ENCODE data around the gene SFXN2. TPM values are rescaled to one million over a fixed set of nuclear protein-coding genes. Genes with fewer than 3 reads are reported as not detected.
"Not testable (repeated sequence)": the region's sequence is repeated elsewhere in the genome, so short reads cannot be mapped to it uniquely, and the experiment has no call there.

The SFXN2 gene
- total RNA-seq, 1 experiment from 2014 or later: 11.6 TPM

GRCh38 chr10:102720775-102721301, 6.4 kb downstream of the SFXN2 start:
- H3K27me3 ChIP-seq (ENCODE audit: control insufficient read depth, insufficient read depth, low read length): no peaks in the 10 kb centered on the region
- peaks cover 9% of the 10 kb centered on the region for H3K36me3 ChIP-seq (replicated peaks; ENCODE audit: control insufficient read depth, insufficient read depth, low read length)
- H3K4me3 ChIP-seq (ENCODE audit: insufficient read depth, low read depth, low read length): no peak overlapping the region
- no peak for DNase-seq

GRCh38 chr10:102721954-102722353, 7.5 kb downstream of the SFXN2 start:
- no peak for DNase-seq
- Histone ChIP-seq H3K27me3 (ENCODE audit: control insufficient read depth, insufficient read depth, low read length) (no peaks in the 10 kb centered on the region), H3K4me3 (ENCODE audit: insufficient read depth, low read depth, low read length) (no peak overlapping the region), H3K36me3 (replicated peaks; ENCODE audit: control insufficient read depth, insufficient read depth, low read length) (peaks cover 8% of the 10 kb centered on the region)

- no peaks in the 10 kb centered on the region for H3K27me3 ChIP-seq (ENCODE audit: control insufficient read depth, insufficient read depth, low read length)
Observed at GRCh38 chr10:102723989-102724388, 9.6 kb downstream of the SFXN2 start.

DNA sequence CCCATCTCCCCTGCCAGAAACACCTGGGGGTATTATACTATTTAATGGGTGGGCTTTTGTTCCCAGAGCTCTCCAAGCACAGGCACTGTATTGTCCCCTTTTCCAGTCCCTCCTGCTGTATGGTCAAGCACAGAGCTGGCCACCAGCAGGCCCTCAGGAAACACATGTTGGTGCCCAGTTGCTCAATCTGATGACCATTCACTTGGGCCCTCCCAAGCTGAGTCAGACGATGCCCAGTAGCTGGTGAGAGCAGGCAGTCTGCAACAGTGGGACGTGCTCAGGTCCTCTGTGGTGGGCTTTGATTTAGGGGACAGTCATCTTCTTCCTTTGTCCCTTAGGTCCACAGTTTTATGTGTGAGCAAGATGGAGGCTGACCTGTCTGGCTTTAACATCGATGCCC, 11.8 kb downstream of the SFXN2 start:
- Histone ChIP-seq H3K4me3 (ENCODE audit: insufficient read depth, low read depth, low read length) (no peak overlapping the region), H3K36me3 (replicated peaks; ENCODE audit: control insufficient read depth, insufficient read depth, low read length) (peaks cover 21% of the 10 kb centered on the region), H3K27me3 (ENCODE audit: control insufficient read depth, insufficient read depth, low read length) (no peaks in the 10 kb centered on the region)
- DNase-seq: no peak

More at GRCh38 chr10:102723989-102724388, 9.6 kb downstream of the SFXN2 start:
- Histone ChIP-seq H3K36me3 (replicated peaks; ENCODE audit: control insufficient read depth, insufficient read depth, low read length) (peaks cover 14% of the 10 kb centered on the region), H3K4me3 (ENCODE audit: insufficient read depth, low read depth, low read length) (no peak overlapping the region)
- no peak for DNase-seq

DNA sequence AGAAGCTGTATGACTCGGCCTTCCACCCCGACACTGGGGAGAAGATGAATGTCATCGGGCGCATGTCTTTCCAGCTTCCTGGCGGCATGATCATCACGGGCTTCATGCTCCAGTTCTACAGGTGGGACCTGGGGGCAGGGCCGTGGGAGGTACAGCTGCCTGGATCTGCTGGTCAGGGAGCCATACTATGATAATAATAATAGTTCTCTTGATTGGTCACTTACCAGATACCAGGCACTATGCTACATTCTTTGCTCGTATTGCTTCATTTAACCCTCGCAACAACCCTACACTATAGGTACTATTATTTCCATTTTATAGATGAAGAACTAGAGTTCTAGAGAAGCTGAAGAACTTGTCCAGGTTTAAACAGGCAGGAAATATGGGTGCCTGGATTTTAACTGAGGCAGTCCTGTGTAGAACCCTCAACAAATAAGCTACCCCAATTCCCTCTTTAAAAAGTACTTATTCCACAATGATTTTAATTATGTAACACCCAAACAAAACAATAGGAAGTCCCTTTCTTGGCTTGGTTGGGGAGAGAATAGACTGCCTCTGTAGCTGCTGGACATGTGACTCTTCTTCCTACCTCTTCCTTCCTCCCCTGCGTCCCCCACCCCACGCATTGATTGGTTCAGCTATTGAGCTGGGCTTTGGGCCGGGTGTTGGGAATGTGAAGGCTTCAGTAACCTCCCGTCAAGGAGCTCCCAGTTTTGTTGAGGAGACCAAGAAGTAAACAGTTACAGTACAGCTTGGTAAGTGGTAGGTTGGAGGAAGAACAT, 12.8 kb downstream of the SFXN2 start:
- no peaks in the 10 kb centered on the region for H3K27me3 ChIP-seq (ENCODE audit: control insufficient read depth, insufficient read depth, low read length)
- H3K4me3 ChIP-seq (ENCODE audit: insufficient read depth, low read depth, low read length): no peak overlapping the region
- DNase-seq: no peak
- peaks cover 23% of the 10 kb centered on the region for H3K36me3 ChIP-seq (replicated peaks; ENCODE audit: control insufficient read depth, insufficient read depth, low read length)

- H3K36me3 ChIP-seq (replicated peaks; ENCODE audit: control insufficient read depth, insufficient read depth, low read length): peaks cover 31% of the 10 kb centered on the region
- no peak overlapping the region for H3K4me3 ChIP-seq (ENCODE audit: insufficient read depth, low read depth, low read length)
Observed at GRCh38 chr10:102729029-102730026, 14.9 kb downstream of the SFXN2 start.

DNA sequence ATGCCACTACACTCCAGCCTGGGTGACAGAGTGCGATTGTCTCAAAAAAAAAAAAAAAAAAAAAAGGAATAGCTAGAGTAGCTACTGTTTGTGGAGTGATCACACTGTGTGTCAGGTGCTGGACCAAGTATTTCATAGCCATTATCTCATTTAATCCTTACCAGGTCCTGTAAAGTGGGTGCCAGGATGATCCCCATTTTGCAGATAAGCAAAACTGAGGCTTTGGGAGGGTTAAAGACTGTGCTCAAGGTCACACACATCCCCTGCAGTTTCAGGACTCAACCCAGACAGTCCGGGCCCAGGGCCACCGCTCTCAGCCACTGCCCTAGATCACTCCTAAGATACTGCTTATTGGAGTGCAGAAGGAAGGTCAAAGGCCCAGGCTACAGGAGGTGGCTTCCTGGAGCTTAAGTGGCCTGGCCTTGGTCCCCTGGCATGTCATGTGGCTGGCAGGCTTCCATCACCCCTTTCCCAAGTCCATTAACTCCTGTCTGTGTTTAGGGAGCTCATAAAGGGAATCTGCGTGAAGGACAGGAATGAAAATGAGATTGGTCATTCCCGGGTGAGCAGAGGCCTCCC, 16.9 kb downstream of the SFXN2 start:
- no peak for DNase-seq
- peaks cover 31% of the 10 kb centered on the region for H3K36me3 ChIP-seq (replicated peaks; ENCODE audit: control insufficient read depth, insufficient read depth, low read length)
- H3K27me3 ChIP-seq (ENCODE audit: control insufficient read depth, insufficient read depth, low read length): no peaks in the 10 kb centered on the region
- H3K4me3 ChIP-seq (ENCODE audit: insufficient read depth, low read depth, low read length): no peak overlapping the region

More at GRCh38 chr10:102729029-102730026, 14.9 kb downstream of the SFXN2 start:
- no peaks in the 10 kb centered on the region for H3K27me3 ChIP-seq (ENCODE audit: control insufficient read depth, insufficient read depth, low read length)
- DNase-seq: peak; percentile 91

DNA sequence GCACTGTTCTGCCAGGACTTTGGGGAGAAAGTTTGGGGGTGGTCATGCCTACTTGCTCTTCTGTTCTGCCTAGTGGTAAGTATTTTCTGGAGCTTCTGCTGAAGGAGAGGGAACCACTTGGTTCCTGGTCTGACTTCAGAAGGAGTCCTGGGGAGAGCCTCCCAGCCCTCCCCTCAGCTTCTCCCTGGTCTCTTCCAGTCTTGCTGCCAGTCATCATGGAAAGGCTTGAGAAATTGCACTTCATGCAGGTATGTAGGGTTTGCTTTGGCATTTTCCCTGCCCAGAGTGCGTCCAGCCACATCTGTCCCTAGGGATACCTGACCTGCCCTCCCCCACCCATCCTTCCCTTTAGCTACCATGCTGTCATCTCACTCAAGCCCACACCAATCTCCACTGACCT, 18.2 kb downstream of the SFXN2 start:
- peaks cover 27% of the 10 kb centered on the region for H3K36me3 ChIP-seq (replicated peaks; ENCODE audit: control insufficient read depth, insufficient read depth, low read length)
- no peaks in the 10 kb centered on the region for H3K27me3 ChIP-seq (ENCODE audit: control insufficient read depth, insufficient read depth, low read length)
- no peak for DNase-seq
- no peak overlapping the region for H3K4me3 ChIP-seq (ENCODE audit: insufficient read depth, low read depth, low read length)

DNA sequence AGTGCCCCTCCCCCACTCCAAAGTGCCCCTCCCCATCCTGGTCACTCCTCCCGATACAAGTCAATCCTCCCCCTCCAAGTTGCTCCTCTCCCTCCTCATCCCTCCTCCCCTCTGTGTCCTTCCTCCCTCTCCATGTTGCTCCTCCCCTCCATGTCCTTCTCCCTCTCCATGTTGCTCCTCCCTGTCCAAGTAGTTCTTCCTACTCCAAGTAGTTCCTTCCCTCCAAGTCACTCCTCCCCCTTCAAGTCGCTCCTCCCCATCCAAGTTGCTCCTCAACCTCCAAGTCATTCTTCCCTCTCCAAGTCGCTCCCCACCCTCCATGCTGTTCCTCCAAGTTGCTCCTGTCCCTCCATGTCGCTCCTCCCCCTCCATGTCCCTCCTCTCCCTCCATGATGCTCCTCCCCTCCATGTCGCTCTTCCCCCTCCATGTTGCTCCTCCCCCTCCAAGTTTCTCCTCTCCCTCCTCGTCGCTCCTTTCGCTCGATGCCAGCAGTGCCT, 20.7 kb downstream of the SFXN2 start:
- H3K27me3 ChIP-seq (ENCODE audit: control insufficient read depth, insufficient read depth, low read length): no peaks in the 10 kb centered on the region
- peaks cover 25% of the 10 kb centered on the region for H3K36me3 ChIP-seq (replicated peaks; ENCODE audit: control insufficient read depth, insufficient read depth, low read length)
- H3K4me3 ChIP-seq (ENCODE audit: insufficient read depth, low read depth, low read length): no peak overlapping the region
- peak; percentile 75 for DNase-seq

- Histone ChIP-seq H3K27me3 (ENCODE audit: control insufficient read depth, insufficient read depth, low read length) (no peaks in the 10 kb centered on the region), H3K36me3 (replicated peaks; ENCODE audit: control insufficient read depth, insufficient read depth, low read length) (peaks cover 9% of the 10 kb centered on the region), H3K4me3 (ENCODE audit: insufficient read depth, low read depth, low read length) (no peak overlapping the region)
- no peak for DNase-seq
Observed at GRCh38 chr10:102738692-102739121, 24.3 kb downstream of the SFXN2 start.

- no peaks in the 10 kb centered on the region for H3K27me3 ChIP-seq (ENCODE audit: control insufficient read depth, insufficient read depth, low read length)
- no peak overlapping the region for H3K4me3 ChIP-seq (ENCODE audit: insufficient read depth, low read depth, low read length)
- H3K36me3 ChIP-seq (replicated peaks; ENCODE audit: control insufficient read depth, insufficient read depth, low read length): peaks cover 9% of the 10 kb centered on the region
- no peak for DNase-seq
Observed at GRCh38 chr10:102740229-102740628, 25.8 kb downstream of the SFXN2 start.

DNA sequence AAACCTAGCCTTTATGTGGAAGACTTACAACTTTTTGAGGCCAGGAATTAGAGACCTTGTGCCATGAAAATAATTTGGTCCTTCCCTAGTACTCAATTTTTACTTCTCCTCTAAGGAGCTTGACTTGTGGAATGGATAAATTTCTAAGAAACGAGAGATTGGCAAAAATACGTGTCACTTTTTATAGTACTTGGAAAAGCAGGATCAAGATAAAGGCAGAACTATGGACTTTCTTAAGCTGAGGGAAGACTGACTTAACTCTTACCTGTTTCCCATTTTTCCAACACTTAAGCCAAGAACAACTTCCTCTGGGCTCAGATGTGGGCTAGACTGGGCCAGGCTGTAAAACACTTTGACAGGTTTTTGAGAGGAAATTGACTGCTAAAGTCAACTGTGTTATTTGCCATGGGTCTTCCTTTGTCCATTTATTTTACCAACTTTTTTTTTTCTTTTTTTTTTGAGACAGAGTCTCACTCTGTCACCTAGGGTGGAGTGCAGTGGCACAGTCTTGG, 27.3 kb downstream of the SFXN2 start:
- DNase-seq: no peak
- H3K27me3 ChIP-seq (ENCODE audit: control insufficient read depth, insufficient read depth, low read length): no peaks in the 10 kb centered on the region
- H3K4me3 ChIP-seq (ENCODE audit: insufficient read depth, low read depth, low read length): no peak overlapping the region
- H3K36me3 ChIP-seq (replicated peaks; ENCODE audit: control insufficient read depth, insufficient read depth, low read length): peaks cover 7% of the 10 kb centered on the region

DNA sequence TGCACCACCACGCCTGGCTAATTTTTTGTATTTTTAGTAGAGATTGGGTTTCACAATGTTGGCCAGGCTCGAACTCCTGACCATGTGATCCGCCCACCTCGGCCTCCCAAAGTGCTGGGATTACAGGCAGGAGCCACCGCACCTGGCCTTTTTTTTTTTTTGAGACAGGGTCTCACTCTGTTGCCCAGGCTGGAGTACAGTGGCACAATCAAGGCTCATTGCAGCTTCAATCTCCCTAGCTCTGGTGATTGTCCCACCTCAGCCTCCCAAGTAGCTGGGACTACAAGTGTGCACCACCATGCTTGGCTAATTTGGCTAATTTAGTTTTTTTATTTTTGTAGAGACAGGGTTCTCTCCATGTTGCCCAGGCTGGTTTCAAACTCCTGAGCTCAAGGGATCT, 27.9 kb downstream of the SFXN2 start:
- H3K36me3 ChIP-seq (replicated peaks; ENCODE audit: control insufficient read depth, insufficient read depth, low read length); H3K27me3 ChIP-seq (ENCODE audit: control insufficient read depth, insufficient read depth, low read length); H3K4me3 ChIP-seq (ENCODE audit: insufficient read depth, low read depth, low read length); DNase-seq: not testable (repeated sequence)

DNA sequence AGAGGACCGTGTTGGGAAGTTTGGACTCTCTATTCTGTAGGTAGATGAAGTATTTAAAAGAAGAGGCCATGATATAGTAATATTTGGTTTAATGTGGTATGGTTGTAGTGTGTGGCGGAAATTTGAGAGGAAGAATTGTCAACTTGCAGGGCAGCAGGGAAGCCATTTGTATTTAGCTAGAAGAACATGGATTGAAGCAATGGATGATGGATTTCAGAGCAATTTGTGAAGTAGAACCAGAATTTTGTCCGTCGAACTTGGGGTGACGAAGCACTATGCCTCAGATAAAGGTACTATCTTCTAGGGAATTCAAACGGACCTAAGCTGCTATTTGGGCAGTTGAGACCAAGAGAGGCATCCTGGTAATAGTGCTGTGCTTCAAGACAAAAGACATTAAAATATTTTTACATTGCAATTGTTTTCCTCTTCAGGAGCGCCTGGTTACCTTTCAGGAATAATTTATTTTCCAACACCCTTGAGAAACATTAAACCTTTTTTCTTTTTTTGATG, 28.7 kb downstream of the SFXN2 start:
- no peak for DNase-seq
- Histone ChIP-seq H3K4me3 (ENCODE audit: insufficient read depth, low read depth, low read length) (peak overlapping the region; percentile 26), H3K27me3 (ENCODE audit: control insufficient read depth, insufficient read depth, low read length) (no peaks in the 10 kb centered on the region)

More for the DNA sequence above, 28.7 kb downstream of the SFXN2 start:
- no peaks in the 10 kb centered on the region for H3K36me3 ChIP-seq (replicated peaks; ENCODE audit: control insufficient read depth, insufficient read depth, low read length)
